Breast epithelium (tissue), 4 donors: ENCODE data around the gene PLEKHB2. TPM values are rescaled to one million over a fixed set of nuclear protein-coding genes. Genes with fewer than 3 reads are reported as not detected.
"Not testable (repeated sequence)": the region's sequence is repeated elsewhere in the genome, so short reads cannot be mapped to it uniquely, and the experiment has no call there.

ENCODE experiments used
- DNase-seq, 2 donors: peaks; one replicate each; pipeline ENCODE4 v3.0.0-alpha.2; 2019; ENCODE audit warnings: low spot score in 2 of 2
- H3K27ac ChIP-seq, 2 donors: fragments of 200-600 bp; sonication (generic) in 1 of 2; one replicate each; pipeline ENCODE4 v1.5.1; 2016 to 2019; ENCODE audit warnings: mild to moderate bottlenecking in 1 of 2
- H3K27me3 ChIP-seq, 2 donors: fragments of 200-600 bp; sonication (generic) in 1 of 2; one replicate each; pipeline versions ENCODE4 v1.5.1 to v1.6.0; 2017 to 2019; ENCODE audit warnings: control low read depth in 1 of 2, mild to moderate bottlenecking in 1 of 2
- H3K36me3 ChIP-seq: fragments of 200-600 bp; one replicate; pipeline ENCODE4 v1.5.1; 2019
- H3K4me1 ChIP-seq, 2 donors: fragments of 200-600 bp; sonication (generic); one replicate each; pipeline ENCODE4 v1.5.1; 2016 to 2019; ENCODE audit warnings: control low read depth in 1 of 2
- H3K4me3 ChIP-seq, 3 donors: fragments of 200-600 bp; sonication (generic); 1 replicate in 2 of 3; 2 replicates in 1 of 3; pipeline ENCODE4 v1.5.1; 2016 to 2019; ENCODE audit warnings: mild to moderate bottlenecking in 3 of 3, moderate library complexity in 2 of 3
- H3K9me3 ChIP-seq, 2 donors: fragments of 200-600 bp; sonication (generic) in 1 of 2; one replicate each; pipeline ENCODE4 v1.5.1; 2016 to 2019; ENCODE audit warnings: control low read depth in 1 of 2
- CTCF ChIP-seq, 3 donors: fragments of 450-650 bp; IDR thresholded peaks; one replicate each; pipeline ENCODE4 v1.5.1; 2016 to 2017; ENCODE audit warnings: antibody characterized with exemption in 3 of 3, mild to moderate bottlenecking in 3 of 3, moderate library complexity in 3 of 3
- POLR2A ChIP-seq: fragments of 450-650 bp; IDR thresholded peaks from one replicate; pipeline ENCODE4 v1.6.1; 2016; ENCODE audit warnings: antibody characterized with exemption, mild to moderate bottlenecking, moderate library complexity
- POLR2AphosphoS5 ChIP-seq, 3 donors: sonication (generic); formaldehyde crosslinking; IDR thresholded peaks; one replicate each; pipeline ENCODE4 v1.6.1; 2017; ENCODE audit warnings: antibody characterized with exemption in 3 of 3
- intact Hi-C: fragments of 100-400 bp; cut with DNase I; formaldehyde crosslinking; loops from one replicate; pipeline ENCODE4 v1.15.1; 2023; ENCODE audit warnings: low total_unique reads
- total RNA-seq, 3 donors: library from RNA; depleted of rRNA; stranded (reverse); fragments of >200 nt; gene quantifications; one replicate each; pipeline ENCODE4 v1.1.0, GENCODE V29; 2016

Gene PLEKHB2
- total RNA-seq, 3 donors from 2014 or later: 47.4 to 75.4 (median 73.6) TPM

GRCh38 chr2:131145040-131145439, 39.9 kb downstream of the PLEKHB2 start:
- H3K4me1 ChIP-seq: no peaks in the 10 kb centered on the region
- H3K4me3 ChIP-seq: no peak overlapping the region
- no peaks in the 10 kb centered on the region for H3K27me3 ChIP-seq
- no peak for TF ChIP-seq CTCF (IDR thresholded peaks at IDR 0.05)
- TF ChIP-seq POLR2AphosphoS5 (IDR thresholded peaks at IDR 0.05): no peak
- no peak for TF ChIP-seq POLR2A
- H3K27ac ChIP-seq: no peak overlapping the region
- intact Hi-C loops: no loop called here
- no peaks in the 10 kb centered on the region for H3K9me3 ChIP-seq
- H3K36me3 ChIP-seq: peaks cover 4% of the 10 kb centered on the region
- DNase-seq: no peak

- H3K9me3 ChIP-seq: no peaks in the 10 kb centered on the region
- peaks cover 4% of the 10 kb centered on the region for H3K36me3 ChIP-seq
- DNase-seq: no peak
- no peak overlapping the region for H3K4me3 ChIP-seq
- no peaks in the 10 kb centered on the region for H3K27me3 ChIP-seq
- no peaks in the 10 kb centered on the region for H3K4me1 ChIP-seq
- H3K27ac ChIP-seq: no peak overlapping the region
- TF ChIP-seq CTCF (IDR thresholded peaks at IDR 0.05): no peak
- TF ChIP-seq POLR2A: no peak
- TF ChIP-seq POLR2AphosphoS5 (IDR thresholded peaks at IDR 0.05): no peak
- intact Hi-C loops: no loop called here
Observed at GRCh38 chr2:131146231-131146630, 41.1 kb downstream of the PLEKHB2 start.

- no peak overlapping the region for H3K4me3 ChIP-seq
- no peak overlapping the region for H3K27ac ChIP-seq
- no peaks in the 10 kb centered on the region for H3K27me3 ChIP-seq
- no peaks in the 10 kb centered on the region for H3K4me1 ChIP-seq
- no peaks in the 10 kb centered on the region for H3K9me3 ChIP-seq
- no peak for DNase-seq
- TF ChIP-seq POLR2AphosphoS5 (IDR thresholded peaks at IDR 0.05) (no peak), CTCF (IDR thresholded peaks at IDR 0.05) (no peak), POLR2A (no peak)
- intact Hi-C loops: no loop called here
- H3K36me3 ChIP-seq: peaks cover 4% of the 10 kb centered on the region
Observed at GRCh38 chr2:131146749-131147148, 41.6 kb downstream of the PLEKHB2 start.

- Histone ChIP-seq H3K36me3 (no peaks in the 10 kb centered on the region), H3K27ac (no peak overlapping the region), H3K9me3 (no peaks in the 10 kb centered on the region), H3K4me3 (no peak overlapping the region), H3K4me1 (no peaks in the 10 kb centered on the region), H3K27me3 (no peaks in the 10 kb centered on the region)
- no peak for DNase-seq
- intact Hi-C loops: no loop called here
- TF ChIP-seq POLR2A (no peak), POLR2AphosphoS5 (IDR thresholded peaks at IDR 0.05) (no peak), CTCF (IDR thresholded peaks at IDR 0.05) (no peak)
Observed at GRCh38 chr2:131148426-131148825, 43.3 kb downstream of the PLEKHB2 start.

- H3K36me3 ChIP-seq, H3K27me3 ChIP-seq, H3K27ac ChIP-seq, H3K4me3 ChIP-seq, H3K9me3 ChIP-seq, H3K4me1 ChIP-seq, intact Hi-C loops, DNase-seq: not testable (repeated sequence)
Observed at GRCh38 chr2:131150109-131150508, 45.0 kb downstream of the PLEKHB2 start.

- Histone ChIP-seq H3K36me3 (no peaks in the 10 kb centered on the region), H3K4me3 (no peak overlapping the region), H3K4me1 (no peaks in the 10 kb centered on the region), H3K27me3 (no peaks in the 10 kb centered on the region), H3K27ac (no peak overlapping the region), H3K9me3 (no peaks in the 10 kb centered on the region)
- intact Hi-C loops: no loop called here
- DNase-seq: no peak
- no peak for TF ChIP-seq CTCF (IDR thresholded peaks at IDR 0.05)
- TF ChIP-seq POLR2AphosphoS5 (IDR thresholded peaks at IDR 0.05): no peak
- no peak for TF ChIP-seq POLR2A
Observed at GRCh38 chr2:131151398-131151797, 46.3 kb downstream of the PLEKHB2 start.
